Fibroblast of peridontal ligament (primary cell): ENCODE data around the gene C1QTNF2.

ENCODE experiments used
- DNase-seq: peaks from one replicate; pipeline ENCODE4 v3.0.0-alpha.2; 2010; ENCODE audit errors: extremely low read depth

Gene C1QTNF2

GRCh38 chr5:160303690-160304089, 66.7 kb downstream of the C1QTNF2 start:
- DNase-seq, result no peak

- no peak for DNase-seq
Measured at GRCh38 chr5:160298189-160298588, 72.2 kb downstream of the C1QTNF2 start.

DNA sequence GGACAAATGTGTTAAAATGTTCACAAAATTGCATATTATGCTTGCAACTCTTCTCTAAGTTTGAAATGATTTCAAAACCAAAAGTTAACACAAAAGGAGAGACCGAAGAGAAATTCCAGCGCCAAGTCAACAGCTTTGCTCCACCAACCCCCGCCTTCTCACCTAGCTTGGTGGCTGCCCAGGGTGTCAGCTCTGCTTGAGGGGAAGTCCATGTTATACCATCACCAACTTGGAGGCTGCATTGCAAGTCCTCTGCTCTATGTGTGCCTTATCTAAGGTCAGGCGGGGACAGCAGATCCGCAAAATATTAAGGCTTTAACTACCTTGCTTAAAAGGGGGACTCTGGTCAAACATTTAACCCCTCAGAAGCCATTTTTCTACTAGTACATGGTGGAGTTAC, 72.7 kb downstream of the C1QTNF2 start:
- no peak for DNase-seq
